Common myeloid progenitor, CD34-positive (primary cell): ENCODE data around the gene CFAP70.
A peak's percentile ranks its signal among the peaks of the same experiment; 100 is the strongest.
"Not testable (repeated sequence)": the region's sequence is repeated elsewhere in the genome, so short reads cannot be mapped to it uniquely, and the experiment has no call there.

Experiments
- CTCF ChIA-PET: fragments of 350-600 bp; sonication (Branson Sonifier 250); formaldehyde crosslinking; loops from one replicate; lab custom pipeline; 2021; ENCODE audit warnings: antibody characterized with exemption; lab: Charles Lee
- POLR2A ChIA-PET: fragments of 350-600 bp; sonication (Branson Sonifier 250); formaldehyde crosslinking; loops from one replicate; lab custom pipeline; 2021; ENCODE audit warnings: antibody characterized with exemption; lab: Charles Lee
- DNase-seq, 3 donors: peaks; one replicate each; pipeline versions ENCODE4 v3.0.0 to v3.0.0-alpha.2; 2013
- H3K27ac ChIP-seq, 2 experiments: 1 replicate in 1 of 2; 2 replicates in 1 of 2; pipeline ENCODE4 v1.7.0; 2013; ENCODE audit warnings: inconsistent platforms in 2 of 2, low read length in 2 of 2, mild to moderate bottlenecking in 2 of 2, low read depth in 1 of 2, moderate library complexity in 1 of 2; ENCODE audit not compliant: severe bottlenecking in 2 of 2, insufficient read depth in 1 of 2, poor library complexity in 1 of 2
- H3K27me3 ChIP-seq, 5 experiments: replicated peaks in 2 of 5; 1 replicate in 3 of 5; 2 replicates in 2 of 5; pipeline versions ENCODE4 v1.6.1 to v1.7.0; 2013; ENCODE audit warnings: low read length in 4 of 5, mild to moderate bottlenecking in 2 of 5, moderate library complexity in 2 of 5, inconsistent platforms in 1 of 5; ENCODE audit not compliant: insufficient read depth in 5 of 5, control insufficient read depth in 4 of 5
- H3K36me3 ChIP-seq, 4 experiments: 1 replicate in 2 of 4; 2 replicates in 2 of 4; pipeline versions ENCODE4 v1.6.1 to v1.7.0; 2013; ENCODE audit warnings: low read length in 3 of 4, control low read depth in 1 of 4, mild to moderate bottlenecking in 1 of 4; ENCODE audit not compliant: control insufficient read depth in 4 of 4, insufficient read depth in 4 of 4
- H3K4me1 ChIP-seq, 4 experiments: 1 replicate in 3 of 4; 2 replicates in 1 of 4; pipeline versions ENCODE4 v1.6.1 to v1.7.1; 2013; ENCODE audit warnings: low read length in 3 of 4, mild to moderate bottlenecking in 3 of 4, control low read depth in 1 of 4, inconsistent platforms in 1 of 4, moderate library complexity in 1 of 4; ENCODE audit not compliant: control insufficient read depth in 4 of 4, insufficient read depth in 4 of 4; ENCODE audit errors: control extremely low read depth in 1 of 4
- H3K4me3 ChIP-seq, 7 experiments: 1 replicate in 4 of 7; 2 replicates in 3 of 7; pipeline versions ENCODE4 v1.5.1 to v1.7.0; 2013; ENCODE audit warnings: mild to moderate bottlenecking in 7 of 7, low read length in 6 of 7, moderate library complexity in 6 of 7, inconsistent platforms in 2 of 7, low read depth in 2 of 7, control low read depth in 1 of 7; ENCODE audit not compliant: insufficient read depth in 4 of 7, control insufficient read depth in 1 of 7; ENCODE audit errors: extremely low read depth in 1 of 7
- H3K9me3 ChIP-seq, 5 experiments: 1 replicate in 4 of 5; 2 replicates in 1 of 5; pipeline versions ENCODE4 v1.6.1 to v1.7.1; 2013; ENCODE audit warnings: low read length in 4 of 5, mild to moderate bottlenecking in 2 of 5, inconsistent platforms in 1 of 5, low read depth in 1 of 5, moderate library complexity in 1 of 5; ENCODE audit not compliant: control insufficient read depth in 4 of 5, insufficient read depth in 2 of 5; ENCODE audit errors: control extremely low read depth in 1 of 5
- WGBS: methylation state at CpG from one replicate; pipeline ENCODE4 v1.1.5; 2013; ENCODE audit not compliant: insufficient coverage; 5-methylcytosine and 5-hydroxymethylcytosine counted together

CFAP70 gene

GRCh38 chr10:73262105-73262730 is 96.4 kb downstream of the CFAP70 start:
- peak in 1 of 3 donors; percentile 10 for DNase-seq
- H3K36me3 ChIP-seq = no peaks in the 10 kb centered on the region
- POLR2A ChIA-PET = no interaction called here

GRCh38 chr10:73261362-73261995 is 97.2 kb downstream of the CFAP70 start:
- H3K4me3 ChIP-seq = no peak overlapping the region
- no peak overlapping the region for H3K27ac ChIP-seq
- 100% methylated on average over 8 of the region's 9 CpGs for WGBS
- DNase-seq = no peak
- POLR2A ChIA-PET = no interaction called here
- H3K36me3 ChIP-seq = no peaks in the 10 kb centered on the region
- H3K27me3 ChIP-seq = no peaks in the 10 kb centered on the region
- CTCF ChIA-PET = interaction anchor here (0.9 to 1.3 kb wide), 2 partner anchors 10 to 151 kb away, joined by 3 read pairs; no protein-coding TSS in a partner anchor
- H3K9me3 ChIP-seq = peaks cover 0 to 4% (median 0%) of the 10 kb centered on the region in 5 experiments
- H3K4me1 ChIP-seq = no peaks in the 10 kb centered on the region

More at GRCh38 chr10:73262105-73262730, 96.4 kb downstream of the CFAP70 start:
- H3K27ac ChIP-seq = no peak overlapping the region
- H3K4me3 ChIP-seq = no peak overlapping the region
- CTCF ChIA-PET = interaction anchor here (0.9 to 1.3 kb wide), 2 partner anchors 10 to 150 kb away, joined by 3 read pairs; no protein-coding TSS in a partner anchor
- peaks cover 0 to 4% (median 0%) of the 10 kb centered on the region in 5 experiments for H3K9me3 ChIP-seq
- H3K4me1 ChIP-seq = no peaks in the 10 kb centered on the region
- 100% methylated on average over 2 of the region's 4 CpGs for WGBS
- H3K27me3 ChIP-seq = no peaks in the 10 kb centered on the region

DNA sequence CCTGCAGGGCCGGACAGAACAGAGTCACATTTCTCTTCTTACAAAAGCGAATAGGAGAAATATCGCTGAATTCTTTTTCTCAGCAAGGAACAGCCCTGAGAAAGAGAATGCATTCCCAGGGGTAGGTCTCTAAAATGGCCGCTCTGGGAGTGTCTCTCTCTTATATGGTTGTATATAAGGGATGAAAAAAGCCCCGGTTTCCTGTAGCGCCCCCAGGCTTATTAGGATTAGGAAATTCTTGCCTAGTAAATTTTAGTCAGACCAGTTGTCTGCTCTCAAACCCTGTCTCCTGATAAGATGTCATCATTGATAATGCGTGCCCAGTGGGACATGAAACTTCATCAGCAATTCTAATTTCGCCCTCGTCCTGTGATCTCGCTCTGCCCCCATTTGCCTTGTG is 100.1 kb downstream of the CFAP70 start:
- H3K36me3 ChIP-seq, POLR2A ChIA-PET, H3K27me3 ChIP-seq, H3K9me3 ChIP-seq, CTCF ChIA-PET, H3K4me1 ChIP-seq, H3K27ac ChIP-seq, H3K4me3 ChIP-seq: not testable (repeated sequence)
- 98% methylated on average over 8 of the region's 10 CpGs for WGBS
- peak in 1 of 3 donors; percentile 17 for DNase-seq

DNA sequence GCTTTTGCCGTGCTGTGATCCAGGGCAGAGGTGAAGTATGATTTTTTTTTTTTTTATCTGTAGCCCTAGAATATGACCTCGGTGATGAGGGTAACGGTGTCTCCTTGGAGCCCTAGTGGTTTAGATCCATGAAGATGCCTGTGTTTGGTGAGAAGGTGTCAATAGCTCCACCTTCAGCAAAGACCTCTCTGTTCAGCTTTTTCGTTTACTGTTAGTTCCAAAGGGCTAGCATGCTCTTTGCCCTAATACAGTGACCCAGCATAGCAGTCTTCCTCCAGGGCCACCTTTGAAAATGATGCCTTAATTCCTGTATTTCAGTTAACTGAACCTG is 105.5 kb downstream of the CFAP70 start:
- POLR2A ChIA-PET = interaction anchor here (0.7 to 1.3 kb wide), 3 partner anchors 11 to 160 kb away, joined by 3 to 4 read pairs (median 4); partner anchors contain the start of gene ANXA7
- Histone ChIP-seq H3K27ac (peak overlapping the region; percentile 95 to 97), H3K4me1 (peaks cover 12 to 31% (median 26%) of the 10 kb centered on the region in 4 experiments), H3K4me3 (peak overlapping the region in 6 of 7 experiments; percentile 88 to 99 (median 98)), H3K36me3 (peaks cover 0 to 13% (median 10%) of the 10 kb centered on the region in 4 experiments), H3K9me3 (no peaks in the 10 kb centered on the region), H3K27me3 (no peaks in the 10 kb centered on the region)
- CTCF ChIA-PET = interaction anchor here (0.8 to 4.3 kb wide), 6 partner anchors 9 to 94 kb away, joined by 3 to 15 read pairs (median 4); no protein-coding TSS in a partner anchor
- peak; percentile 25 to 35 (median 27) for DNase-seq
- WGBS = 0% methylated on average over 3 of the region's 4 CpGs

DNA sequence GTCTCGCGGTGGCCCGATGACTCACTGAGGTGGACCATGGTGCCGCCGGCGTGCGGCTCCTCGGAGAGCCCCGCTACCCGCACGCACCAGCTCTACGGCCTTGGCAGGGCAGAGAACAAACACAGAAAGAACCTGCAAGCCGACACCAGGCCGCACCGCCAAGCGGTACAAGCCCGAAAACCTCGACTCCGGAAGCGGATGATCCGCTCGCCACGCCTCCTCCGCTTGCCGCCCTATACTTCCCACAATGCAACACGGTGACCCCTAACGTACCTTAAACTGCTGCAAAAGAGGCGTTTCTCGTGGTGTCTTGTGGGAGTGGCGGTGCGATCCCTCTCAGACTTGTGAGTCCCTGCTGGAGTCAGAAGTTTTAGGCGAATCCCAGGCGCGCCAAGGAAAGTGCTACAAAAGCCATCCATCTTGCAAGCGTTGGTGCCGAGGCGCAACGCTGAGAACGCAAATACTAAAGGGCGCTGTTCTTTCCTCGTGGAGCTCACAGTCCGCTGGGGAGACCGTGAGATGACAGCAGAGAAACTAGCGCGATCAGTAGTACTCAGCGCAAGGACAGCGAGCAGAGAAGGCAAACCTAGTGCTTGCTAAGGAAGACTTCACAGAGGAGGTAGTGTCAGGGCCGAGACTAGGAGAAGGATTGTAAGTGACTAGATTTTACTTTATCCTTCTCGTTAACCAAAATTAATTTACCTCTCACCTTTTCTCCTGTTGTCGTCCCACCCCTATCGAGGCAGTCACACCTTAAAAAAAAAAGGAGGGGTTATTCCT is 106.0 kb downstream of the CFAP70 start, which contains the start of gene MRPS16:
Gene MRPS16 (minus strand): TSS at position 200 of the 780 bp plus-strand sequence. CDS start 162 bp downstream, at position 38.
- H3K27me3 ChIP-seq = no peaks in the 10 kb centered on the region
- peak within 1 kb of the TSS; percentile 88 to 99 (median 98) for H3K4me3 ChIP-seq
- no peaks in the 10 kb centered on the region for H3K9me3 ChIP-seq
- 0% methylated on average over 36 of the region's 51 CpGs for WGBS
- ChIA-PET CTCF (interaction anchor here (0.8 to 4.3 kb wide), 8 partner anchors 9 to 394 kb away, joined by 3 to 15 read pairs (median 4); no protein-coding TSS in a partner anchor), POLR2A (interaction anchor here (0.5 to 1.3 kb wide), 5 partner anchors 11 to 290 kb away, joined by 3 to 4 read pairs (median 4); partner anchors contain the start of gene ANXA7)
- peaks cover 15 to 36% (median 29%) of the 10 kb centered on the region in 4 experiments for H3K4me1 ChIP-seq
- peak; percentile 95 to 98 (median 97) for DNase-seq
- H3K27ac ChIP-seq = peak within 1 kb of the TSS; percentile 95 to 97
- H3K36me3 ChIP-seq = peaks cover 0 to 18% (median 10%) of the 10 kb centered on the region in 4 experiments

GRCh38 chr10:73251683-73252444 is 106.8 kb downstream of the CFAP70 start:
- peak overlapping the region; percentile 95 to 97 for H3K27ac ChIP-seq
- no peaks in the 10 kb centered on the region for H3K27me3 ChIP-seq
- H3K4me1 ChIP-seq = peaks cover 19 to 40% (median 30%) of the 10 kb centered on the region in 4 experiments
- peak overlapping the region; percentile 88 to 99 (median 98) for H3K4me3 ChIP-seq
- WGBS = 27% methylated on average over 20 of the region's 23 CpGs
- DNase-seq = peak in 1 of 3 donors; percentile 12
- H3K9me3 ChIP-seq = no peaks in the 10 kb centered on the region
- ChIA-PET POLR2A (interaction anchor here (0.5 to 1.3 kb wide), 4 partner anchors 10 to 291 kb away, joined by 3 to 4 read pairs (median 4); partner anchors contain the start of gene ANXA7), CTCF (interaction anchor here (0.8 to 4.3 kb wide), 8 partner anchors 10 to 395 kb away, joined by 3 to 15 read pairs (median 4); no protein-coding TSS in a partner anchor)
- H3K36me3 ChIP-seq = peaks cover 0 to 19% (median 10%) of the 10 kb centered on the region in 4 experiments
